Large intestine (tissue), 12 donors: Measurements from ENCODE around the gene TMEM132A. TPM values are rescaled to one million over a fixed set of nuclear protein-coding genes. Genes with fewer than 3 reads are reported as not detected.

Source experiments
- DNase-seq, 2 donors: peaks; one replicate each; pipeline versions ENCODE4 v3.0.0 to v3.0.0-alpha.2; 2013
- H3K27ac ChIP-seq: one replicate; pipeline ENCODE4 v1.5.1; 2013; ENCODE audit warnings: low read length
- H3K27me3 ChIP-seq: 2 replicates; pipeline ENCODE4 v1.6.1; 2013; ENCODE audit warnings: low read length; ENCODE audit not compliant: control insufficient read depth, insufficient read depth
- H3K36me3 ChIP-seq: 2 replicates; pipeline ENCODE4 v1.6.1; 2013; ENCODE audit warnings: low read length; ENCODE audit not compliant: control insufficient read depth, insufficient read depth
- H3K4me1 ChIP-seq: one replicate; pipeline ENCODE4 v1.6.1; 2013; ENCODE audit warnings: low read length; ENCODE audit not compliant: control insufficient read depth, insufficient read depth
- H3K4me3 ChIP-seq: one replicate; pipeline ENCODE4 v1.5.1; 2013; ENCODE audit warnings: low read length
- H3K9me3 ChIP-seq: one replicate; pipeline ENCODE4 v1.6.1; 2013; ENCODE audit warnings: mild to moderate bottlenecking, low read depth, low read length, moderate library complexity; ENCODE audit not compliant: control insufficient read depth
- WGBS: methylation state at CpG from one replicate; pipeline ENCODE4 v1.1.5; 2013; ENCODE audit warnings: low lambda C conversion rate; ENCODE audit not compliant: insufficient coverage; 5-methylcytosine and 5-hydroxymethylcytosine counted together
- long read RNA-seq, 11 donors: transcript quantifications; one replicate each; lab custom pipeline, GENCODE V29; 2026
- polyA plus RNA-seq: library from polyadenylated mRNA; unstranded; fragments of 120-200 nt; gene quantifications from one replicate; pipeline ENCODE4 v1.2.1, GENCODE V29; 2013

The TMEM132A gene, protein sequence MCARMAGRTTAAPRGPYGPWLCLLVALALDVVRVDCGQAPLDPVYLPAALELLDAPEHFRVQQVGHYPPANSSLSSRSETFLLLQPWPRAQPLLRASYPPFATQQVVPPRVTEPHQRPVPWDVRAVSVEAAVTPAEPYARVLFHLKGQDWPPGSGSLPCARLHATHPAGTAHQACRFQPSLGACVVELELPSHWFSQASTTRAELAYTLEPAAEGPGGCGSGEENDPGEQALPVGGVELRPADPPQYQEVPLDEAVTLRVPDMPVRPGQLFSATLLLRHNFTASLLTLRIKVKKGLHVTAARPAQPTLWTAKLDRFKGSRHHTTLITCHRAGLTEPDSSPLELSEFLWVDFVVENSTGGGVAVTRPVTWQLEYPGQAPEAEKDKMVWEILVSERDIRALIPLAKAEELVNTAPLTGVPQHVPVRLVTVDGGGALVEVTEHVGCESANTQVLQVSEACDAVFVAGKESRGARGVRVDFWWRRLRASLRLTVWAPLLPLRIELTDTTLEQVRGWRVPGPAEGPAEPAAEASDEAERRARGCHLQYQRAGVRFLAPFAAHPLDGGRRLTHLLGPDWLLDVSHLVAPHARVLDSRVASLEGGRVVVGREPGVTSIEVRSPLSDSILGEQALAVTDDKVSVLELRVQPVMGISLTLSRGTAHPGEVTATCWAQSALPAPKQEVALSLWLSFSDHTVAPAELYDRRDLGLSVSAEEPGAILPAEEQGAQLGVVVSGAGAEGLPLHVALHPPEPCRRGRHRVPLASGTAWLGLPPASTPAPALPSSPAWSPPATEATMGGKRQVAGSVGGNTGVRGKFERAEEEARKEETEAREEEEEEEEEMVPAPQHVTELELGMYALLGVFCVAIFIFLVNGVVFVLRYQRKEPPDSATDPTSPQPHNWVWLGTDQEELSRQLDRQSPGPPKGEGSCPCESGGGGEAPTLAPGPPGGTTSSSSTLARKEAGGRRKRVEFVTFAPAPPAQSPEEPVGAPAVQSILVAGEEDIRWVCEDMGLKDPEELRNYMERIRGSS
- 19.6 TPM for polyA plus RNA-seq
- long read RNA-seq, donor 1, partial matches to known transcripts: 0 of 1 reads
- long read RNA-seq, donor 1, other reads (novel, unspliced or antisense): 0 of 1 reads
- long read RNA-seq, donor 2, partial matches to known transcripts: 0 of 1 reads
- long read RNA-seq, donor 2, other reads (novel, unspliced or antisense): 0 of 1 reads
- long read RNA-seq, donor 3: 0 reads
- long read RNA-seq, donor 4: 0 reads
- long read RNA-seq, donor 5, partial matches to known transcripts: 0 of 4 reads
- long read RNA-seq, donor 5, other reads (novel, unspliced or antisense): 0 of 4 reads
- long read RNA-seq, donor 6: 0 reads
- long read RNA-seq, donor 7: 0 reads
- long read RNA-seq, donor 8, partial matches to known transcripts: 14 of 15 reads
- long read RNA-seq, donor 8, other reads (novel, unspliced or antisense): 0 of 15 reads
- long read RNA-seq, donor 9, partial matches to known transcripts: 0 of 1 reads
- long read RNA-seq, donor 9, other reads (novel, unspliced or antisense): 0 of 1 reads
- long read RNA-seq, donor 10, partial matches to known transcripts: 0 of 5 reads
- long read RNA-seq, donor 10, other reads (novel, unspliced or antisense): 0 of 5 reads
- long read RNA-seq, donor 11, partial matches to known transcripts: 0 of 2 reads
- long read RNA-seq, donor 11, other reads (novel, unspliced or antisense): 0 of 2 reads

DNA sequence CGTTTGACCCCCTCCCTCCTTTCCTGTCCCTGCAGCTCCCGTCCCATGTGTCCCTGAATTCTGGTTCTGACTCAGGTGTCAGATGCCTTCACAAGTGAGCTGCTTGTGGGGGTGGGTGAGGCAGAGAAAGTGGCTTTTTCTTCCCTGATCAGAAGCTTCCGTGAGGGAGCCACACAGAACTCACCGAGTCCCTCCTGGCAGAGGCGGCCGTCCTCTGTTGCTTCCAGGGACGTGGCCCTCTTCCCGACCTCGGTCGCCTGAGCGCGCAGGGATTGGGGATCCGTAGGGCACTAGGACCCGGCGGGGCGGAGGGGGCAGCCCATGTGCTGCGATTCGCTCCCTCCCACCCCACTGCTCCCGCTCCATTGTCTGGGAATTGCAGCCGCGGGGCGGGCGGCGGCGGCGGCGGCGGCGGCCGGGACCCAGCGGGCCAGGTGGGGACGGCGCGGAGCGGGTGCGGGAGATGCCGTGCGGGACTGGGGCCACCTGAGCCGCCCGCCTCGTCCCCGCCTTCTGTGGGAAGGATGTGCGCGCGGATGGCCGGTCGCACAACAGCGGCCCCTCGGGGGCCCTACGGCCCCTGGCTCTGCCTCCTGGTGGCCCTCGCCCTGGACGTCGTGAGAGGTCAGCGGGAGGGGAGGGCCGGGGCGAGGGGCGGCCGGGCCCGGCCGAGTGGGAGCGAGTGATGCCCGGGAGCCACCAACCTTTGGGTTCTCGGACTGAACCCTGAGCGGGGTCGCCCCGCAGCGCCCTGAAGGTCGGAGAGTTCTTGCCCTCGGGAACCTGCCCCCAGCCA, at the start of gene TMEM132A:
Gene TMEM132A, plus strand, starts transcription at position 351 of the 796 bp plus-strand sequence. Its CDS starts 174 bp downstream, at position 525.
- Histone ChIP-seq H3K36me3 (peaks cover 36% of the 10 kb centered on the region), H3K27me3 (peaks cover 9% of the 10 kb centered on the region), H3K27ac (no peak within 1 kb of the TSS), H3K4me3 (peak within 1 kb of the TSS; percentile 55), H3K9me3 (no peaks in the 10 kb centered on the region), H3K4me1 (peaks cover 14% of the 10 kb centered on the region)
- peak in 1 of 2 donors; percentile 80 for DNase-seq
- no CpG with 5 or more reads among the region's 69 CpGs for WGBS

DNA sequence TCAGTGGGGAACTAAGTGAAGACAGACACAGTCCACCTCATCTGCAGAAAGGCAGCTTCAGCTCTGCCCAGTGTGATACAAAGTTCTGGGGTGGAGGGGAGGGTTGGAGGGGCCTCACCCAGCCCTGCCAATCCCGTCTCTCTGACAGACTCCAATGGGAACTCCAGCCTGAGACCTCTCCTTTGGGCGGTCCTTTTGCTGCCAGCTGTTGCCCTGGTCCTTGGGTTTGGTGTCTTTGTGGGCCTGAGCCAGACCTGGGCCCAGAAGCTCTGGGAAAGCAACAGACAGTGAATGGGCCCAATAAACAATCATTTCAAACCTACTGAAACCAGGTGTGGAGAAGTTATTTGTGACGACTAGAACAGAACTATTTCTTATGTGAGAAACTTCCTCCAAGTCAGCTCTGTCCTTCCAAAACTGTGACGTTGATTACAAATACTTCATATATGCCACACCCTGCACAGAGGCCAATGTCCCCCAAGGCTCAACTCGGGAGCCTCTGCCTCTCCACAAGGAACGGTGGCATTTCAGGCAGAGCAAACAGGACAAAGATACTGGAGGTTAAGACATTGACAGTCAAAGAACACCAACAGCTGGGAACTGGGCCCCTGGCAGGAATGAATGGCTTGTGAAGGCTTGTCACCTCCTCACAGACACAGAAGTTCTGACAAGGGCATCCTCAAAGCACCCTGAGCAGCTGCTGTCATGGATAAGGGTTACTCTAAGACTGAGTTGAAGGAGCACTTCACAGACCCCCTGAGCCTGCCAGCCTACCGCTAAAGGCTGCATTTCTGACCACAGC, 48.7 kb upstream of the TMEM132A start:
- Histone ChIP-seq H3K27ac (peak overlapping the region; percentile 18), H3K4me1 (peaks cover 8% of the 10 kb centered on the region), H3K36me3 (peaks cover 10% of the 10 kb centered on the region), H3K27me3 (no peaks in the 10 kb centered on the region), H3K4me3 (no peak overlapping the region), H3K9me3 (no peaks in the 10 kb centered on the region)
- 20% methylated on average over 1 of the region's 7 CpGs for WGBS
- peak; percentile 30 to 64 for DNase-seq

GRCh38 chr11:60876168-60876485, 48.1 kb upstream of the TMEM132A start:
- Histone ChIP-seq H3K27me3 (no peaks in the 10 kb centered on the region), H3K9me3 (no peaks in the 10 kb centered on the region), H3K4me3 (no peak overlapping the region), H3K36me3 (peaks cover 14% of the 10 kb centered on the region), H3K4me1 (peaks cover 8% of the 10 kb centered on the region), H3K27ac (no peak overlapping the region)
- whole genome bisulfite sequencing: no CpG with 5 or more reads among the region's 2 CpGs
- no peak for DNase-seq

DNA sequence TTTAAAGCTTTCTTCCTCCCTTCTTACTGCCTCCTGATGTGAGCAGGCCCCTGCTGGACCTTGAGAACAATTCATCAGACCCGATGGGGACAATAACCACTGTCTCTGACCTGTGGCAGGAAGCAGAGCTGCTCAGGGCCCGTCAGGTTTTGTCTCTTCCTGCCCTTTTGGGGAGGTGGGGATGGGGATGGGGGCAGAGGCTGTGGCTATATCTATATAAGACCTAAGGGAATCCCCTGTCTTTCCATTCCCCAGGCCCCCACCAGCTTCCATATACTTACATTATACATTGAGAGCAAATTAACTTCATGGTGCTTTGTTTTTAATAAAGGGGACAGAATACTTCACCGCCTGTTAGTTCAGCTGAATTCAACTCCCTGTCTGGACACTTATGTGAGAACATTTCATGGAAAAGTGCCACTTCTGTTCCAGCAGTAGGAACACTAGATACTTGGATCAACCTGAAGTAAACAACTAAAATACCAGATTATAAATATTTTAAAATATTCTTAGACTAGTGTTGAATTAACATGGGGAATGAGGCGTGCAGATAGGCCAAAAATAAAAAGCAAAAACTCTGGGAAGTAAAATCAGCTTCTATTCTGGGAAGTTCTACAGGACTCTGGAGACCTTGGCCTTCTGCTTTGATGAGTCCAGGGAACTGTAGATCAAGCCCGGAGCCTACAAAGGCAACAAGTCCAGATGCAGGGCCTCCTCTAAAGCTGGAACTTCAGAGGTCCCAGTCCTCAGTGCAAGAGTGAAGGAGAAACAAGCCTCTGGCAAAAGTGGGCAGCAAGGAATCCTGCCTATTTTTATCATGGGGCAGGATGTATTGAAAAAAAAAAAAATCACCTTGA, 45.8 kb upstream of the TMEM132A start:
- Histone ChIP-seq H3K27me3 (no peaks in the 10 kb centered on the region), H3K27ac (no peak overlapping the region), H3K4me1 (peaks cover 8% of the 10 kb centered on the region), H3K9me3 (no peaks in the 10 kb centered on the region), H3K4me3 (no peak overlapping the region), H3K36me3 (peaks cover 14% of the 10 kb centered on the region)
- no peak for DNase-seq
- 57% methylated on average over 1 of the region's 5 CpGs for WGBS

- no CpG with 5 or more reads among the region's 1 CpG for WGBS
- Histone ChIP-seq H3K4me3 (no peak overlapping the region), H3K27ac (no peak overlapping the region)
Measured at GRCh38 chr11:60879104-60879503, 45.2 kb upstream of the TMEM132A start.

DNA sequence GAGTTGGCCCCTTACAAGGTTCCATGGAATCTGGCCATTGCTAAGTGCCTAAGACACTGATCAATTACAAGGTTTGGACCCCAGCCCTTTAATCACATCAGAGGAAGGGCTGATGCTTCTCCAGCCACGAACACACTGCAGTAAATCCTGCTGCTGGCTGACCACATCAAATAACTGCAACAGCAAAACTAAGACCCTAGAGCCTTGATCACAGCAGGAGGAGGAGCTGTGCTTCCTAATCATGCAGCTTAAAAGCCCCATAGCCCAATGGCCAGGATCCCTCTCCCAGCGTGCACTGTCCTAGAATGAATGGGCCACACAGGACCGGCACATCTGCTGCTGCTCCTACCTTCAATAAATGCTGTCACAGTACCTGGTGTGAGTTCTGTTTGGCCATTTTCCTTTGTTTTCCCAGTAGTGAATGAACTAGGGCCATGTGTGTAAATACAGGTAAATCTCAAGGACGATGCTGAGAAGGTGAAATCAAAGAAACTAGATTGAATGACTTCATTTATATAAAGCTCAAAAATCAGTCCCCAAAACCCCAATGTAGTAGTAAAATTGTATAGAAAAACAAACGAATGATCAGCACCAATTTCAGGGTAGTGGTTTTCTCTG, 44.2 kb upstream of the TMEM132A start:
- no peak overlapping the region for H3K27ac ChIP-seq
- no peaks in the 10 kb centered on the region for H3K27me3 ChIP-seq
- H3K36me3 ChIP-seq: peaks cover 14% of the 10 kb centered on the region
- peaks cover 5% of the 10 kb centered on the region for H3K4me1 ChIP-seq
- no CpG with 5 or more reads among the region's 5 CpGs for WGBS
- no peaks in the 10 kb centered on the region for H3K9me3 ChIP-seq
- no peak overlapping the region for H3K4me3 ChIP-seq
- no peak for DNase-seq

More at GRCh38 chr11:60879104-60879503, 45.2 kb upstream of the TMEM132A start:
- H3K9me3 ChIP-seq: no peaks in the 10 kb centered on the region
- DNase-seq: no peak
- H3K4me1 ChIP-seq: peaks cover 8% of the 10 kb centered on the region
- H3K36me3 ChIP-seq: peaks cover 14% of the 10 kb centered on the region
- H3K27me3 ChIP-seq: no peaks in the 10 kb centered on the region

DNA sequence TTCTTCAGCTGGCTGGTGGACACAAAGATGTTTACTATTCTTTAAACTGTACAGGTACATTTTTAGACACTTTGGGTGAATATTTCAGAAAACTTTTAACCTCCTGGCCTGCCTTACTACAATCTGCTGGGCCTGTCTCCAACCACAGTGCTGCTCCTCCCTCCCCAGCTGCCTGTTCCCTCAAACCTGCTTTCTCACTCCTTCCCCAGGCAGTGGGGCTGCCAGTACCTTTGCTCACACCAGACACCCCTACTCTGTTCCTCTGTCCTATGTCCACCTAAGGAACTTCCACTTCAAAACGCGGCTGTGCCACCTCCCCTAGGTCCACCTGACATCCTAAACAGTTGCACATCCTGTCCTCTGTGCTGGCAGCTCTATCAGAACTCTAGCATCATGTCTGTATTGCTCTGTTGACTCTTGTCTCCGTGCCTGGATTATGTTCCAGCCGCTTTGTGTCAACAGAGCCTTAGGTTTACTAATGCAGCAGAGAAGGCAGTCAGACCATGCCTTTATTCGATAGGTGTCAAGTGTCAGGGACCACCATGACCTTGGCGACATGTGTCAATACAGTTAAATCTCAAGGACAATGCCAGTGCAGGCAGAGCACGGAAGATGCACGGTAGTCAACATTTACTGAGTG, 43.5 kb upstream of the TMEM132A start:
- WGBS: no CpG with 5 or more reads among the region's 8 CpGs

More for the DNA sequence above, 43.5 kb upstream of the TMEM132A start:
- H3K4me1 ChIP-seq: no peaks in the 10 kb centered on the region
- no peaks in the 10 kb centered on the region for H3K9me3 ChIP-seq
- H3K4me3 ChIP-seq: no peak overlapping the region
- H3K36me3 ChIP-seq: peaks cover 14% of the 10 kb centered on the region
- H3K27me3 ChIP-seq: no peaks in the 10 kb centered on the region
- no peak overlapping the region for H3K27ac ChIP-seq
- DNase-seq: no peak
